Fibroblast of lung (primary cell): ENCODE results near the gene ATP2B2. TPM values are rescaled to one million over a fixed set of nuclear protein-coding genes. Genes with fewer than 3 reads are reported as not detected.

Experiments
- DNase-seq, 2 donors: peaks; one replicate each; pipeline versions ENCODE4 v3.0.0 to v3.0.0-alpha.2; 2010; ENCODE audit warnings: low read depth in 2 of 2
- H2AFZ ChIP-seq: 2 replicates; pipeline ENCODE4 v1.5.1; 2012; ENCODE audit warnings: low read length, control low read depth, inconsistent platforms
- H3K27ac ChIP-seq: 2 replicates; pipeline ENCODE4 v1.5.1; 2011; ENCODE audit warnings: low read length, control low read depth; ENCODE audit not compliant: insufficient read depth
- H3K27me3 ChIP-seq: 2 replicates; pipeline ENCODE4 v1.5.1; 2011; ENCODE audit warnings: mild to moderate bottlenecking, low read length; ENCODE audit not compliant: control insufficient read depth, insufficient read depth
- H3K36me3 ChIP-seq: 2 replicates; pipeline ENCODE4 v1.5.1; 2011; ENCODE audit warnings: low read length; ENCODE audit not compliant: control insufficient read depth, insufficient read depth
- H3K4me1 ChIP-seq: 2 replicates; pipeline ENCODE4 v1.5.1; 2011; ENCODE audit warnings: low read length; ENCODE audit not compliant: control insufficient read depth, insufficient read depth; ENCODE audit errors: extremely low read depth
- H3K4me2 ChIP-seq: 2 replicates; pipeline ENCODE4 v1.5.1; 2011; ENCODE audit warnings: low read length, control low read depth; ENCODE audit not compliant: insufficient read depth; ENCODE audit errors: extremely low read depth
- H3K4me3 ChIP-seq, 4 experiments: fragments of 200-600 bp in 1 of 4; sonication (generic) in 1 of 4; replicated peaks in 1 of 4; 2 replicates each; pipeline ENCODE4 v1.5.1; 2011 to 2016; ENCODE audit warnings: low read length in 4 of 4, low read depth in 3 of 4, mild to moderate bottlenecking in 3 of 4, control low read depth in 2 of 4, inconsistent platforms in 1 of 4, mixed read lengths in 1 of 4; ENCODE audit not compliant: insufficient read depth in 1 of 4; ENCODE audit errors: control extremely low read depth in 1 of 4
- H3K79me2 ChIP-seq: 2 replicates; pipeline ENCODE4 v1.5.1; 2012; ENCODE audit warnings: mild to moderate bottlenecking, low read length, inconsistent platforms; ENCODE audit not compliant: control insufficient read depth, insufficient read depth
- H3K9ac ChIP-seq: 2 replicates; pipeline ENCODE4 v1.5.1; 2011; ENCODE audit warnings: mild to moderate bottlenecking, low read length, control low read depth; ENCODE audit not compliant: insufficient read depth
- H3K9me3 ChIP-seq: 2 replicates; pipeline ENCODE4 v1.5.1; 2012; ENCODE audit warnings: low read depth, low read length; ENCODE audit not compliant: control insufficient read depth, insufficient read depth
- H4K20me1 ChIP-seq: 2 replicates; pipeline ENCODE4 v1.5.1; 2011; ENCODE audit warnings: low read length; ENCODE audit not compliant: control insufficient read depth, insufficient read depth; ENCODE audit errors: extremely low read depth
- CTCF ChIP-seq, 2 donors: IDR thresholded peaks in 1 of 2; conservative IDR thresholded peaks in 1 of 2; 1 replicate in 1 of 2; 2 replicates in 1 of 2; pipeline ENCODE4 v1.5.1; 2011 to 2012; ENCODE audit warnings: low read length in 2 of 2, control low read depth in 1 of 2, inconsistent platforms in 1 of 2, low read depth in 1 of 2, mild to moderate bottlenecking in 1 of 2
- EZH2 ChIP-seq: IDR thresholded peaks from 2 replicates; pipeline ENCODE4 v1.5.1; 2012; ENCODE audit warnings: low read length, control low read depth, mild to moderate bottlenecking; ENCODE audit errors: missing control alignments
- polyA plus RNA-seq, 2 donors: library from polyadenylated mRNA; depleted of rRNA in 1 of 2; stranded (reverse) in 1 of 2; unstranded in 1 of 2; fragments of >200 nt; gene quantifications; 2 replicates each; pipeline ENCODE4 v1.2.1, GENCODE V29; 2011 to 2012; ENCODE audit warnings: missing spikeins in 1 of 2
- total RNA-seq: library from RNA; depleted of rRNA; stranded (reverse); fragments of >200 nt; gene quantifications from 2 replicates; pipeline ENCODE4 v1.2.1, GENCODE V29; 2014

Gene ATP2B2
- total and polyA plus RNA-seq, 2 donors (not counting 1 experiment from before 2014, with no cell fraction given): not detected

- no peaks in the 10 kb centered on the region for H3K79me2 ChIP-seq
- no peak overlapping the region for H3K4me2 ChIP-seq
- no peak overlapping the region for H2AFZ ChIP-seq
- no peak overlapping the region for H3K27ac ChIP-seq
- H3K4me1 ChIP-seq: no peaks in the 10 kb centered on the region
- peaks cover 11% of the 10 kb centered on the region for H3K27me3 ChIP-seq
- no peak for DNase-seq
- no peak overlapping the region for H3K4me3 ChIP-seq
- H3K36me3 ChIP-seq: no peaks in the 10 kb centered on the region
- H3K9ac ChIP-seq: no peak overlapping the region
- H4K20me1 ChIP-seq: no peaks in the 10 kb centered on the region
- no peaks in the 10 kb centered on the region for H3K9me3 ChIP-seq
- TF ChIP-seq CTCF (conservative IDR thresholded peaks at IDR 0.05 in 1 of 2, IDR thresholded peaks at IDR 0.05 in 1 of 2; ENCODE audit: low read depth in 1 of 2, low read length in 2 of 2) (no peak), EZH2 (no peak)
Observed at GRCh38 chr3:10504171-10505049, 976 bp downstream of the ATP2B2 start.

GRCh38 chr3:10503217-10503796 lies 2.1 kb downstream of the ATP2B2 start:
- no peak overlapping the region for H3K4me3 ChIP-seq
- H3K4me1 ChIP-seq: no peaks in the 10 kb centered on the region
- H3K4me2 ChIP-seq: no peak overlapping the region
- no peaks in the 10 kb centered on the region for H4K20me1 ChIP-seq
- no peaks in the 10 kb centered on the region for H3K79me2 ChIP-seq
- no peak overlapping the region for H2AFZ ChIP-seq
- H3K9ac ChIP-seq: no peak overlapping the region
- DNase-seq: no peak
- no peaks in the 10 kb centered on the region for H3K9me3 ChIP-seq
- H3K27me3 ChIP-seq: peaks cover 11% of the 10 kb centered on the region
- no peak overlapping the region for H3K27ac ChIP-seq
- no peaks in the 10 kb centered on the region for H3K36me3 ChIP-seq
- TF ChIP-seq CTCF (conservative IDR thresholded peaks at IDR 0.05 in 1 of 2, IDR thresholded peaks at IDR 0.05 in 1 of 2; ENCODE audit: low read depth in 1 of 2, low read length in 2 of 2): no peak
- no peak for TF ChIP-seq EZH2

- H3K27me3 ChIP-seq: peaks cover 11% of the 10 kb centered on the region
- H3K27ac ChIP-seq: no peak overlapping the region
- H3K79me2 ChIP-seq: no peaks in the 10 kb centered on the region
- DNase-seq: no peak
- H3K36me3 ChIP-seq: no peaks in the 10 kb centered on the region
- no peak for TF ChIP-seq EZH2
- no peak for TF ChIP-seq CTCF (conservative IDR thresholded peaks at IDR 0.05 in 1 of 2, IDR thresholded peaks at IDR 0.05 in 1 of 2; ENCODE audit: low read depth in 1 of 2, low read length in 2 of 2)
- H4K20me1 ChIP-seq: no peaks in the 10 kb centered on the region
- no peak overlapping the region for H3K4me3 ChIP-seq
- no peak overlapping the region for H3K9ac ChIP-seq
- H3K9me3 ChIP-seq: no peaks in the 10 kb centered on the region
- H3K4me2 ChIP-seq: no peak overlapping the region
- H2AFZ ChIP-seq: no peak overlapping the region
- no peaks in the 10 kb centered on the region for H3K4me1 ChIP-seq
Observed at GRCh38 chr3:10502185-10502880, 3.1 kb downstream of the ATP2B2 start.
